HG03432 (cell line): Measurements from ENCODE around the gene TNIP3.
"Not testable (repeated sequence)": the region's sequence is repeated elsewhere in the genome, so short reads cannot be mapped to it uniquely, and the experiment has no call there.

Experiments
- ATAC-seq: cut with Tn5 transposase; IDR thresholded peaks from one replicate; pipeline ENCODE4 v1.9.1; 2021; ENCODE audit warnings: mild to moderate bottlenecking, moderate library complexity; ENCODE audit not compliant: unreplicated experiment

TNIP3 gene

GRCh38 chr4:121180558-121180957 lies 16.4 kb upstream of the TNIP3 start:
- no peak for ATAC-seq

- no peak for ATAC-seq
Observed at GRCh38 chr4:121177246-121178137, 13.4 kb upstream of the TNIP3 start.

GRCh38 chr4:121176082-121176934 lies 12.2 kb upstream of the TNIP3 start:
- ATAC-seq: no peak

GRCh38 chr4:121171477-121171876 lies 7.4 kb upstream of the TNIP3 start:
- ATAC-seq: not testable (repeated sequence)

- peak; percentile 85 for ATAC-seq
Observed at GRCh38 chr4:121168446-121169281, 4.5 kb upstream of the TNIP3 start.

GRCh38 chr4:121166976-121167375 lies 2.9 kb upstream of the TNIP3 start:
- ATAC-seq: no peak

- no peak for ATAC-seq
Observed at GRCh38 chr4:121165206-121165605, 1.1 kb upstream of the TNIP3 start.

- ATAC-seq: peak; percentile 36
Observed at GRCh38 chr4:121156822-121157769, 7.0 kb downstream of the TNIP3 start.

GRCh38 chr4:121155893-121156292 lies 8.2 kb downstream of the TNIP3 start:
- no peak for ATAC-seq

GRCh38 chr4:121154103-121154515 lies 10.0 kb downstream of the TNIP3 start:
- ATAC-seq: peak; percentile 73

GRCh38 chr4:121151942-121152341 lies 12.2 kb downstream of the TNIP3 start:
- ATAC-seq: no peak

GRCh38 chr4:121150486-121150885 lies 13.6 kb downstream of the TNIP3 start:
- ATAC-seq: no peak

GRCh38 chr4:121150003-121150402 lies 14.1 kb downstream of the TNIP3 start:
- no peak for ATAC-seq

GRCh38 chr4:121148621-121149020 lies 15.5 kb downstream of the TNIP3 start:
- ATAC-seq: no peak

GRCh38 chr4:121148000-121148399 lies 16.1 kb downstream of the TNIP3 start:
- ATAC-seq: no peak

- ATAC-seq: no peak
Observed at GRCh38 chr4:121146530-121146929, 17.6 kb downstream of the TNIP3 start.

- ATAC-seq: no peak
Observed at GRCh38 chr4:121145430-121145829, 18.7 kb downstream of the TNIP3 start.

- ATAC-seq: no peak
Observed at GRCh38 chr4:121144021-121144420, 20.1 kb downstream of the TNIP3 start.

GRCh38 chr4:121143131-121143530 lies 21.0 kb downstream of the TNIP3 start:
- ATAC-seq: no peak
